ENCODE measurements around the gene TNRC6A.

Gene TNRC6A

GRCh38 chr16:24837969-24838368 lies 108.5 kb downstream of the TNRC6A start:
- no peaks in the 10 kb centered on the region for H3K9me2 ChIP-seq (replicated peaks; ENCODE audit: low read depth, low read length)
- no peak for TF ChIP-seq EZH2phosphoT487 (IDR thresholded peaks at IDR 0.05; ENCODE audit: borderline replicate concordance)
- no peak for TF ChIP-seq CTCF (conservative IDR thresholded peaks at IDR 0.05; ENCODE audit: low read length)
- H3K36me3 ChIP-seq (ENCODE audit: insufficient read depth, low read length), result no peaks in the 10 kb centered on the region
- no peak overlapping the region for H3K9ac ChIP-seq (ENCODE audit: low read depth, low read length, poor library complexity, severe bottlenecking)
- H3K9me3 ChIP-seq (ENCODE audit: insufficient read depth, low read depth, low read length), result no peaks in the 10 kb centered on the region
- H3K79me2 ChIP-seq (ENCODE audit: insufficient read depth, low read length), result no peaks in the 10 kb centered on the region
- no peak overlapping the region for H3K4me3 ChIP-seq (ENCODE audit: low read length, poor library complexity, severe bottlenecking)
- H3F3A ChIP-seq (ENCODE audit: low read depth), result no peaks in the 10 kb centered on the region
- H3K4me2 ChIP-seq (ENCODE audit: low read depth, low read length, poor library complexity, severe bottlenecking), result no peak overlapping the region
- no peak overlapping the region for H2AFZ ChIP-seq (ENCODE audit: low read length)
- H3K4me1 ChIP-seq (ENCODE audit: insufficient read depth, low read length, poor library complexity, severe bottlenecking), result no peaks in the 10 kb centered on the region
- no peaks in the 10 kb centered on the region for H4K20me1 ChIP-seq (ENCODE audit: insufficient read depth, low read length, poor library complexity, severe bottlenecking)
- no peaks in the 10 kb centered on the region for H3K27me3 ChIP-seq (ENCODE audit: insufficient read depth, low read length, poor library complexity, severe bottlenecking)

GRCh38 chr16:24838554-24839266 lies 109.3 kb downstream of the TNRC6A start:
- Histone ChIP-seq H2AFZ (ENCODE audit: low read length) (no peak overlapping the region), H3K4me2 (ENCODE audit: low read depth, low read length, poor library complexity, severe bottlenecking) (no peak overlapping the region)

GRCh38 chr16:24839347-24839972 lies 110.0 kb downstream of the TNRC6A start:
- Histone ChIP-seq H3F3A (ENCODE audit: low read depth) (no peaks in the 10 kb centered on the region), H3K4me3 (ENCODE audit: low read length, poor library complexity, severe bottlenecking) (no peak overlapping the region), H3K9me2 (replicated peaks; ENCODE audit: low read depth, low read length) (no peaks in the 10 kb centered on the region), H3K79me2 (ENCODE audit: insufficient read depth, low read length) (no peaks in the 10 kb centered on the region), H3K9ac (ENCODE audit: low read depth, low read length, poor library complexity, severe bottlenecking) (no peak overlapping the region), H3K4me1 (ENCODE audit: insufficient read depth, low read length, poor library complexity, severe bottlenecking) (no peaks in the 10 kb centered on the region), H2AFZ (ENCODE audit: low read length) (no peak overlapping the region), H3K27me3 (ENCODE audit: insufficient read depth, low read length, poor library complexity, severe bottlenecking) (no peaks in the 10 kb centered on the region), H3K36me3 (ENCODE audit: insufficient read depth, low read length) (no peaks in the 10 kb centered on the region), H3K9me3 (ENCODE audit: insufficient read depth, low read depth, low read length) (no peaks in the 10 kb centered on the region), H4K20me1 (ENCODE audit: insufficient read depth, low read length, poor library complexity, severe bottlenecking) (no peaks in the 10 kb centered on the region), H3K4me2 (ENCODE audit: low read depth, low read length, poor library complexity, severe bottlenecking) (no peak overlapping the region)
- TF ChIP-seq EZH2phosphoT487 (IDR thresholded peaks at IDR 0.05; ENCODE audit: borderline replicate concordance) (no peak), CTCF (conservative IDR thresholded peaks at IDR 0.05; ENCODE audit: low read length) (no peak)

More at GRCh38 chr16:24838554-24839266, 109.3 kb downstream of the TNRC6A start:
- Histone ChIP-seq H3K9ac (ENCODE audit: low read depth, low read length, poor library complexity, severe bottlenecking) (no peak overlapping the region), H3K36me3 (ENCODE audit: insufficient read depth, low read length) (no peaks in the 10 kb centered on the region), H3K9me2 (replicated peaks; ENCODE audit: low read depth, low read length) (no peaks in the 10 kb centered on the region), H3F3A (ENCODE audit: low read depth) (no peaks in the 10 kb centered on the region), H3K9me3 (ENCODE audit: insufficient read depth, low read depth, low read length) (no peaks in the 10 kb centered on the region), H3K4me1 (ENCODE audit: insufficient read depth, low read length, poor library complexity, severe bottlenecking) (no peaks in the 10 kb centered on the region), H3K79me2 (ENCODE audit: insufficient read depth, low read length) (no peaks in the 10 kb centered on the region), H4K20me1 (ENCODE audit: insufficient read depth, low read length, poor library complexity, severe bottlenecking) (no peaks in the 10 kb centered on the region), H3K27me3 (ENCODE audit: insufficient read depth, low read length, poor library complexity, severe bottlenecking) (no peaks in the 10 kb centered on the region), H3K4me3 (ENCODE audit: low read length, poor library complexity, severe bottlenecking) (no peak overlapping the region)
- TF ChIP-seq EZH2phosphoT487 (IDR thresholded peaks at IDR 0.05; ENCODE audit: borderline replicate concordance), result no peak
